PFSK-1 (cell line): Measurements from ENCODE around the gene CYP26B1.

Experiments
- FOXP2 ChIP-seq: optimal IDR thresholded peaks from 2 replicates; pipeline ENCODE3; 2011; ENCODE audit warnings: borderline replicate concordance, control low read depth, inconsistent platforms; ENCODE audit not compliant: insufficient read depth; ENCODE audit errors: extremely low read length, extremely low read depth
- POLR2AphosphoS5 ChIP-seq: IDR thresholded peaks from 2 replicates; pipeline ENCODE4 v1.6.1; 2012; ENCODE audit warnings: low read depth, mild to moderate bottlenecking, control low read depth, low read length, moderate library complexity
- REST ChIP-seq, 2 experiments: IDR thresholded peaks; 2 replicates each; pipeline versions ENCODE4 v1.6.1 to v1.8.0; 2011 to 2012; ENCODE audit warnings: low read depth in 2 of 2, low read length in 2 of 2, control low read depth in 1 of 2, inconsistent platforms in 1 of 2, mild to moderate bottlenecking in 1 of 2, moderate library complexity in 1 of 2; ENCODE audit not compliant: insufficient read depth in 1 of 2
- SIN3A ChIP-seq: IDR thresholded peaks from 2 replicates; pipeline ENCODE4 v1.6.1; 2012; ENCODE audit warnings: mild to moderate bottlenecking, low read length, moderate library complexity, borderline replicate concordance; ENCODE audit not compliant: insufficient read depth
- TAF1 ChIP-seq: IDR thresholded peaks from 2 replicates; pipeline ENCODE4 v1.6.1; 2012; ENCODE audit warnings: low read length, control low read depth, borderline replicate concordance; ENCODE audit not compliant: insufficient read depth

GRCh38 chr2:72103161-72103560, 44.5 kb downstream of the CYP26B1 start:
- no peak for TF ChIP-seq POLR2AphosphoS5
- TF ChIP-seq REST (IDR thresholded peaks at IDR 0.05; ENCODE audit: insufficient read depth in 1 of 2, low read depth in 2 of 2, low read length in 2 of 2): no peak
- no peak for TF ChIP-seq TAF1
- TF ChIP-seq SIN3A: no peak
- no peak for TF ChIP-seq FOXP2
